Glomerular visceral epithelial cell (primary cell): Measurements from ENCODE around the gene SPSB4.
"Not testable (repeated sequence)": the region's sequence is repeated elsewhere in the genome, so short reads cannot be mapped to it uniquely, and the experiment has no call there.

ENCODE experiments used
- DNase-seq: peaks from one replicate; pipeline ENCODE4 v3.0.0-alpha.2; 2016; ENCODE audit errors: extremely low spot score

SPSB4 gene

GRCh38 chr3:141116721-141117120 lies 65.6 kb downstream of the SPSB4 start:
- no peak for DNase-seq

DNA sequence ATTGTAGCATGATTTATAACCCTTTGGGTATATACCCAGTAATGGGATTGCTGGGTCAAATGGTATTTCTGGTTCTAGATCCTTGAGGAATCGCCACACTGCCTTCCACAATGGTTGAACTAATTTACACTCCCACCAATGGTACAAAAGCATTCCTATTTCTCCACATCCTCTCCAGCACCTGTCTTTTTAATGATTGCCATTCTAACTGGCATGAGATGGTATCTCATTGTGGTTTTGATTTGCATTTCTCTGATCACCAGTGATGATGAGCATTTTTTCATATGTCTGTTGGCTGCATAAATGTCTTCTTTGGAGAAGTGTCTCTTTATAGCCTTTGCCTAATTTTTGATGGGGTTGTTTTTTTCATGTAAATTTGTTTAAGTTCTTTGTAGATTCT lies 66.8 kb downstream of the SPSB4 start:
- not testable (repeated sequence) for DNase-seq

DNA sequence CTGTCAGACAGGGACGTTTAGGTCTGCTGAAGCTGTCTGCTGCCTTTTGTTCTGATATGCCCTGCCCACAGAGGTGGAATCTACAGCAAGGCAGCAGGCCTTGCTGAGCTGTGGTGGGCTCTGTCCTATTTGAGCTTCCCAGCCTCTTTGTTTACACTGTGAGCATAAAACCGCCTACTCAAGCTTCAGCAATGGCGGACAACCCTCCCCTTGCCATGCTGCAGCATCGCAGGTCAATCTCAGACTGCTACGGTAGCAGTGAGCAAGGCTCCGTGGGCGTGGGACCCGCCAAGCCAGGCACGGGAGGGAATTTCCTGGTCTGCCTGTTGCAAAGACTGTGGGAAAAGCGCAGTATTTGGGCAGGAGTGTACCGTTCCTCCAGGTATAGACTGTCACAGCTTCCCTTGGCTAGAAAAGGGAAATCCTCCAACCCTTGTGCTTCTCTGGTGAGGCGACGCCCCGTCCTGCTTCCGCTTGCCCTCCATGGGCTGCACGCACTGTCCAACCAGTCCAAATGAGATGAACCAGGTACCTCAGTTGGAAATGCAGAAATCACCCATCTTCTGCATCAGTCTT lies 71.4 kb downstream of the SPSB4 start:
- DNase-seq = no peak

DNA sequence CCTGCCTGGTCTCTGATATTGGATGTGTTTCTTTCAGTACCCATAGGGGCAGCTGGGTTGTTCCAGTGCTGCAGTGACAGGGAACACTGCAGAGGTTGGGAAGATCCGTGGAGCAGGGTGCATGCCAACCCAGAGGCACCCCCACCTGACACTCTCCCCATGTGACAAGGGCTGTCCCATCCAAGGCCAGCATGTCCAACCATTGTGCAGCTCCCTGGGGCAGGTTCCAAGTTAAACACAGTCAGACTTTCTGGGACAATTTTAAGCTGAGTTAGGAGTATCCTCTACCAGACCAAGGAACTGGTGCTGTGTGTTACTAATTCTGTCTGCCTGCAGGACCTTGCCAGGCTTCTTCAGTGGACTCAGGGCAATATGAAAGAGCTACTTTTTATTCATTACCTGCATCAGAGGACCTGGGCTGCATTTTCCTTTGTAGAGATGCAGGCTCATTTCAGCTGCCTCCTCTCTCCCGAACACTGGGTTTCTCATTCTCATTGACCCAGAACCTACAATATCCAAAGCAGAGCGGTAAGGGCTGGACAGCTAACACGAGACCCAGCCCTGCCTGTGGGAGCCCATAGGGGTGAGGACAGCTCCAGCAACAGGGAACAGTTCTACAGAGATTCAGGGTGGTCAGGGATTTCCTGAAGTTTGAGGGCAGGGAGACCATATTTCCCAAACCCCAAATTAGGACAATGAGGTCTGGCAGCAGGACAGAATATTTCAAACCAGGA lies 72.7 kb downstream of the SPSB4 start:
- DNase-seq = no peak

- no peak for DNase-seq
Observed at GRCh38 chr3:141124715-141125114, 73.6 kb downstream of the SPSB4 start.

GRCh38 chr3:141125351-141125750 lies 74.2 kb downstream of the SPSB4 start:
- DNase-seq = no peak

DNA sequence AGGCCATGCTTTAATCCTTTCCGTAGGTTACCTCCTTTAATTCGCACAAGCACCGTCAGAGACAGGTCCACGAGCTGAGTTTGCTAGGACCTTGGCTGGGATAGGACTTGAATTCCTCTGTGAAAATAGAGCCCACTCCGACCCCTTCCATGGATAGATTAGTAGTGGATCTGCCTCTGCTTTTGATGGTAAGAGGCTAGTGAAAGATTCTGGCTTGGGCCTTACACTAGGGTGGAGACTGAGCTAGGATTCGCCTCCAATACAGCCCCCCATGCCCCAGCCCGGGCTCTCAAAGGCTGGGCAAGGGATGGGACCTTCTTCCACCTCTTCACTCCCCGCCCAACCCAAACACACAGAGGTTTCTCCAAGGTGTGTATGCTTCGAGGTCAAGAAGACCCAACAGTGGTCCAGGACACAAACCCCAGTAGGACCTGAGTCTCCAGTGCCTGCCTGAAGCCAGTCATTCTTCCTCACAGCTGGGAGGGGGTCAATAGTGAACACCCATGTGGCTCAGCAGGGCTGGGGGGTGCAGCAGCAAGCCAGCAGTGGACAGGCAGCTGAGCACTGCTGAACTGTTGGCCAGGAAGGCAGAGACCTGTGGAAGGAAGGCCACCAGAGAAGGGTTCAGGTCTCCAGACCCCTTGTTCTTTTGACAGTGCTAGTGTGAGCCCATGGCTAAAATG lies 75.7 kb downstream of the SPSB4 start:
- DNase-seq = no peak

DNA sequence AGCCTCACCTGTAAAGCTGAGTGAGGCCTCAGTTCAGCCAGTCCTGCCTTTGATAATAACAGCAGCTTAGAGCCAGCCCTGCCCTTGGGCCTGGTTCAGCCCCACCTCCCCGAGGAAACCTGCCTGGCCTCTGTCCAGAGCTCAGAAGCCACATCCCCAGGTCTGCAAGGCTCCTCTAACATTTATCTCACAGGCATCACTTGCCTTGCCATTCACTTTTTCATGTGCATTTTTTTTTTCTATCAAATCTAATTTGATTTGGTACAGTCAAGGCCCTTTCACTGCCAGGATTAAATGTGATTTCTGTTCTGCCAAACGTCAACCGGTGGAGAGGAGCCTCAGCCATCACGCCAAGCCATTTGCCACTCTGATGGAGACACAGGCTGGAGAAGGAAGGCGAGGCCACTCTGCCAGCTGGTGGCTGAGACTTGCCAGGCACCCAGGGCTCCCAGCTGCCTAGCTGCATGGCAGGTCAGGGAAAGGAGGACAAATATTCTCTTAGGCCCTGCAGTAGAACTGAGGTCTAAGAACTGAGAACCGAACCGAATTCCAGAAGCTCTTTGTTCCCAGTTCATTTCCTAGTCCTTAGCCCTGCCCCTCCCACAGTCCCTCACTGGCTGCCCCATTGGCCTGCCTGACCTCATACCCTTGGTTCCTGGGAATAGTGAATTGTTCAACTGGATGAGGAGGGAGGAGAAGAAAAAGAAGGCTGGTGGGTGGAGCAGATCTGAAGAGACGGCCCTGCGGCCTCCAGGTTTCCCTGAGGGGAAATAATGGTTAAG lies 76.4 kb downstream of the SPSB4 start:
- no peak for DNase-seq

DNA sequence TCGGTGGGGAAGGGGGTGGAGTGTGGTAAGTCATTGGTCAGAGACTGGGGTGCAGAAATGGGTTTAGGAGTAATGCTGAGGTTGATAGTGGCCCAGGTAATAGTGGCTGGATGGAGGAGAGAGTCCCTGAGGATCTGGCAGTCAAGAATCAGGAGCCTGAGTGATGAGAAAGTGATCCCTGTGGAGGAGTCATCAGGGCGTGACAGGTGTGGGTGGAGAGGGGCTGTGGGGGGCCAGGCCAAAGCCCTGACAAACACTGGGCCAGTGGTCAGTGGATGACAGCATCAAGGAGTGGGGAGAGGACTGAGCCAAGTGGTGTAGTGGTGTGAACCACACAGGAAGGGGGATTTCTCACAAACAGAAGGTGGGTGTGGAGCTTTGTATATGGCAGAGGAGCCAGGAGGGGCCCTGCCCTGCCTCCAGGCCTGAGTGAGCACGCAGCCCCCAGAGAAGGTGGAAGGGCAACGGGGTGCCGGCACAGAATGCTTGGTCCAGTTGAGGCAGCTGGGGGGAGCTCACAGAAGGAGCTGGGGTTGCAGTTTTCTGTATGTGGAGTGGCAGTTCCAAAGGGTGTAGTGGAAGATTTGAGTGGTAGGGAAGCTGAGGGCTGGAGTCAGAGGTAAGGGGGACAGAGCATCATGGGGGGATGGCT lies 77.1 kb downstream of the SPSB4 start:
- no peak for DNase-seq

DNA sequence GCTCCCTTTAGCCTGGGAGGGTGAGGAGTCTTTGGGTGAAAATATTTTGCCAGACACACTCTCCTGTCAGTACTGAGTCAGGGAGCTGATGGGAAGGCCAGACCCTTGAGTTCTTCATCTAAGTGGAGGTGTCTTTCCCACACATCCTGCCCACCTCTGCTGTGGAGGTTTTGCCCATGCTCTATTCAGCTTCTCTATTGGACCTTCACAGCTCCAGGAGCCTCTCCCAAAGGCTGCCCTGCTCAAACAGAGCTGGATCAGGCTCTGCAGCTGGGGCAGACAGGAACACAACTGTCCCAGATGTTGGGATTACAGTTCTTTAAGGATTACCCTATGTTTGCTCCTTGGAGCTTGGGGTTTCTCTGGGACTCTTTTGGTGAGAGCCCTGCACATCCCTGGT lies 77.9 kb downstream of the SPSB4 start:
- no peak for DNase-seq

DNA sequence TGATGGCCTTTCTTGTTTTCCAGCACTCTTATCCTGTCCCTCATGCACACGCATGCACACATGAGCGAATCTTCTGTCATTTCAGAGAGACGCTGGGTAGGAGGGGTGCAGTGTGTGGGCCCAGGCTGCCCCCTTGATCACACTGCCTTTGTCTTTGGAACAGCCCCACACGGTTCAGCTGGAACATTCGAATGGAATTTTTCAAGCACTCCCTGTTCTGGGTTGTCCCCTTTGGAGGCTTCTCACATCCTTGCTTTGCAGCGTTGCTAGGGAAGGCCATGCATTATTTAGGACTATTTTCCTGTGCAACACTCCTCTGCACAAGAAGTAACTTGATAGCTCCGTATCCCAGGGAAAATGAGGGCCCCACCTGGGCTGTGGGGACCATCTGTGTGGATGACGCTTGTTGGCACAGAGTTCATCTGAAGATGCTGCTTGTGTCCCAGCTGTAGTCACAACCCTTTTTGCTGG lies 78.4 kb downstream of the SPSB4 start:
- no peak for DNase-seq

DNA sequence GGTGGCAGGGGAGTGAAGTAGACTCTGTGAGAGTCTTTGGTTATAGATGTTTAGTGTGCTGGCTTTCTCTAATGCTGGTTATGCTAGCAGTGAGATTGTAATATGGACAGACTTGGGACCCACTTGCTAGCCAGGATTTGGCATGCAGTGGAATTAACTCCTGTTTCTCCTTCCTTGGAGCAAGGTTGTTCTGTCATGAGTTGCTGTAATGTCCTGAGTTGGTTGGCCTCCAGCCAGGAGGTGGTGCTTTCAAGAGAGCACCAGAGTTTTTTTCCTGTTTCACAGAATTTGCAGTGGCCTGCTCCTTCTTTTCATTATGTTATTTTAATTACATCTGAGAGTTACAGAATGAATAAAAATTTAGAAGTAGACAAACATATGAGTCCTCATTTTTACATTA lies 92.4 kb downstream of the SPSB4 start:
- DNase-seq = no peak

GRCh38 chr3:141146979-141147470 lies 95.9 kb downstream of the SPSB4 start:
- no peak for DNase-seq

GRCh38 chr3:141147657-141148056 lies 96.5 kb downstream of the SPSB4 start:
- DNase-seq = no peak

DNA sequence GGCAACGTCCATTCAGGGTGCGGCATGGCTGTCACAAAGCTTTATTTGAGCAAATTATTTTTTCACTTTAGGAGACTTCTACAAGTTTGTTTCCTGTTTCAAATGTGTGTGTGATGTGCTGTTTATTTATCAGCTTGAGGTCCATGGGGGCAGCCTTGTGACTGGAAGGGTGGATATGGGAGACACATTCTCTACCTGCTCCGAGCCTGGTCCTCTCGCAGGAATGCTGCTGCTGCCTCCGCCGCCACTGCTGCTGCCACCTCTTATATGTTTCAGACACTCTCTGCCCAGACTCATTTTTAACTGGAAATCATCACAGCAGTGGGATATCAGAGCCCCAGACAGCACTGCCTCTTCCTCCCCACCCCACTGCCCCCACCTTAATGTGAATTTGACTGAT lies 97.0 kb downstream of the SPSB4 start:
- DNase-seq = no peak

- no peak for DNase-seq
Observed at GRCh38 chr3:141148770-141149169, 97.6 kb downstream of the SPSB4 start.

GRCh38 chr3:141150081-141150830 lies 99.1 kb downstream of the SPSB4 start:
- DNase-seq = no peak

DNA sequence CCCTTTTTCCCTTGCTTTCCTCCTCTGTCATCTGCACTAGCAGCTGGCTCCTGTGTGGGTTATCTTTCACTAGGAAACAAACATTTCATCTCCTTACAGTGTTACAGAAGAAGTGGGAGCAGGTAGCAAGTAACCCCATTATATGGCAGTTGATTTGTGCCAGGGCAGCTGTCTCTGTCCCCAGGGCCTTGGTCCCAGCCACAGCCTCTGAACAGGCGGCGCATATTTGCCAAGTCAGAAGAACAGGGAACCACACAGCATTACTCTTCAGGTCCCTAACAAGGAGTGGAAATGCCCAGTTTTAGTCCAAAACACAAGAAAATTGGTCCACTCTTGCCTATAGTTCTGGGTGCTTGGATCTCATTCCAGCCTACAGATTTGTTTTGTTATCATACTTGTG lies 99.8 kb downstream of the SPSB4 start:
- no peak for DNase-seq

DNA sequence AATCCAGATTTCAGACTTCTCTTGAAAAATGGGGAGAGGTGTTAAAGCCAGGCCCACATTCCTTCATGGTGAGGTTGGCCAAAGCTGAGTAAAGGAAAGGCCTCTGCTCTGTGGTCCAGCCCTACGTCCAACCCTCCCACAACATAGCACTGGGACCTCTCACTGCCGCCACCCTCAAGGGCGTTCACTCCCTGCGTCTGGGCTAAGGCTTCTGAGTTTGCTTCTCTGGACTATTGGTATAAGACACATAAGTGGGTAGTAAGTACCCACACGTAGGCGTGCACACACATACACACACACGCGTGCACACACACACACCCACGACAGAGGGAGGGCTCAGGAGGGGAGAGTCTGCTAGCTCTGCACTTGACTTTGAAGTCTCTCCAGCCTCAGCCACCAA lies 100.3 kb downstream of the SPSB4 start:
- no peak for DNase-seq

DNA sequence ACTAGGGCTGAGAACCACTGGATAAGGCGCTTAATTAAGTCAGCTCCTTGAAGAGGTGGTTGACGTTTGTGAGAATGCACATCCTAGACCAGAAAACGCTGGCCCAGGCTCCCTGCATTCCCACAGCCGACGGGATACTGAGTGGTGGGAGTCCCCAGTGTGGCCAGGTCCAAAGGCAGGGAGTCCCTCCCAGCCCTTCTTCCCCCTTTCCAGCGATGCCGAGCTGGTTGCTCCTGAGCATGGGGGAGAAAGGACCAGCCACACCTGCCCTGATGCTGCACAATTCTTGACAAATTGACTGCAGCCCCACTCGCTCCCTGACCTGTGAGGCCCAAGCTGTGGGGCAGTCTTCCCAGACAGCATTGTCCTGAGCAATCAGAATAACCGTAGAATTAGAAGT lies 101.0 kb downstream of the SPSB4 start:
- DNase-seq = no peak
